ENCODE results near the gene HOXA1. TPM values are rescaled to one million over a fixed set of nuclear protein-coding genes. Genes with fewer than 3 reads are reported as not detected.
A peak's percentile ranks its signal among the peaks of the same experiment; 100 is the strongest.

Gene HOXA1
- polyA plus RNA-seq, 2 of the 4 experiments (the other 2 are of a cell fraction), result 2.8 to 5.0 TPM

DNA sequence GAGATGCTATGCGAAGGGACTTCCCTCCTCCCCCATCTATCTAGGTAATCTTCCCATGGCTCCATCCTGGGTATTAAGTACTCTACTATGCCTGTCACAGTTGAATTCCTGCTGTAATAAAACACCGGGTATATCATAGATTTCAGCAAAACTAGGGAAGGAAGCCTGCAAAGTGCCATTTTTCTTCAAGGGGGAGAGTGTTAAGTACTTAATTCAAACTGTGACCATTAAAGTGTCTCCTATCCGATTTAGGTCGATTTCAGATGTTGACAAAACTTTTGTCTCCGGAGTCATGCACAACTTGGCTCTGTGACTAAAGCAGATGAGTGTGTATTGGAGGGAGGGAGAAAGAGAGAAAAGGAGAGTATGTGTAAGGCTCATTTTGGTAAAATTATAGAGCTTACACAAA is 30.2 kb upstream of the HOXA1 start:
- TF ChIP-seq CBX2 (IDR thresholded peaks at IDR 0.05; ENCODE audit: borderline replicate concordance, low read depth), result no peak
- H3K9me3 ChIP-seq, result no peaks in the 10 kb centered on the region
- ATAC-seq (no peak), FAIRE-seq (no peak), DNase-seq (ENCODE audit: low read depth in 1 of 2, low spot score in 1 of 2) (no peak)
- 90% methylated on average over 5 of the region's 5 CpGs for WGBS (ENCODE audit: missing lambda C conversion rate)
- 0 out of 6 replicates have a peak overlapping the region, but pooled peaks of 1 of the 2 experiments have one; percentile 4 for H3K27ac ChIP-seq
- H3K4me2 ChIP-seq, result no peak overlapping the region
- peaks cover 12% of the 10 kb centered on the region for H3K4me1 ChIP-seq
- no peak overlapping the region for H3K4me3 ChIP-seq
- ChIA-PET CTCF (interaction anchor here (0.9 to 1.2 kb wide), 3 partner anchors 25 to 272 kb away, joined by 3 to 5 read pairs (median 4); no protein-coding TSS in a partner anchor), POLR2A (no interaction called here)

DNA sequence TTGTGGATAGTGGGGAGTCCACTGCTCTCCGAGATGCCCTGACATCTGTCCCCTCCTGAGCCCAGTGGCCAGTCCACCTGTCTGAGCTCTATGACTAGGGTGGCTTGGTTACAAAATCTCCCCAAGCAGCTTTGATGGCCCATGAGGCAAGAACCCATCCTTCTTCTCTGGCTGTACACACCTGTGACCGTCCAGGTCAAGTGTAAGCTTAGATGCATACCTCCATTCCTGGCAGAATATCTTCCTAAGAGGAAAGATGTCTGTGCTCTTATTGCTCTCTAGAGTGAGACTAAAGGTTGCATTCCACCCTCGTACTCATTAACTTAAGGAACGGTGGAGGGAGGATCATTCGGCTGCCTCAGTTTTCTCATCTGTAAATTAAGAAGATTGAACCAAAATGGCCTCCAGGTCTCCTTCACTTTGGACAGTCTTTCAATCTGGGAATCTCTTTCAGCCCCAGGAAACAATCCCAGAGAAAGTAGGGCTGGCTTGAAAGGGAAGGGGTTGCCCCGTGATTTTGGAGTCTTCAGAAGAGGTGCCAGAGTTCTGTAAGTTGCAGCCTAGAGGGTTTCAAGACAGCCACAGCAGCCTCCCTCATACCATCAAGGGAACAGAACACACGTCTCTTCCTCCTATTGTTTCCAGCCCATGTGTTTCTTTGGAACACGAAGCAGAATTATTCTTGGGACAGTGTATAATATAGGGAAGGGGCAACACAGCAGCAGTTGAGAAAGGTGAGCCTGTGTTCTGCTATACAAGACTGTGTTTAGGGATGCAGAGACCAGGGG is 29.3 kb upstream of the HOXA1 start:
- CTCF ChIA-PET, result interaction anchor here (1.2 kb wide), 1 partner anchor 1231 kb away, joined by 3 read pairs; no protein-coding TSS in a partner anchor
- POLR2A ChIA-PET, result no interaction called here
- no peak for ATAC-seq
- Histone ChIP-seq H3K27ac (0 out of 6 replicates have a peak overlapping the region, but pooled peaks of 1 of the 2 experiments have one; percentile 4), H3K9me3 (no peaks in the 10 kb centered on the region), H3K4me1 (peaks cover 21% of the 10 kb centered on the region), H3K4me2 (no peak overlapping the region), H3K4me3 (no peak overlapping the region)
- WGBS (ENCODE audit: missing lambda C conversion rate), result 82% methylated on average over 8 of the region's 8 CpGs
- no peak for DNase-seq (ENCODE audit: low read depth in 1 of 2, low spot score in 1 of 2)
- TF ChIP-seq, protein P1, sequence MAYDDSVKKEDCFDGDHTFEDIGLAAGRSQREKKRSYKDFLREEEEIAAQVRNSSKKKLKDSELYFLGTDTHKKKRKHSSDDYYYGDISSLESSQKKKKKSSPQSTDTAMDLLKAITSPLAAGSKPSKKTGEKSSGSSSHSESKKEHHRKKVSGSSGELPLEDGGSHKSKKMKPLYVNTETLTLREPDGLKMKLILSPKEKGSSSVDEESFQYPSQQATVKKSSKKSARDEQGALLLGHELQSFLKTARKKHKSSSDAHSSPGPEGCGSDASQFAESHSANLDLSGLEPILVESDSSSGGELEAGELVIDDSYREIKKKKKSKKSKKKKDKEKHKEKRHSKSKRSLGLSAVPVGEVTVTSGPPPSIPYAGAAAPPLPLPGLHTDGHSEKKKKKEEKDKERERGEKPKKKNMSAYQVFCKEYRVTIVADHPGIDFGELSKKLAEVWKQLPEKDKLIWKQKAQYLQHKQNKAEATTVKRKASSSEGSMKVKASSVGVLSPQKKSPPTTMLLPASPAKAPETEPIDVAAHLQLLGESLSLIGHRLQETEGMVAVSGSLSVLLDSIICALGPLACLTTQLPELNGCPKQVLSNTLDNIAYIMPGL (CRISPR knock-in tag; IDR thresholded peaks at IDR 0.05; ENCODE audit: borderline replicate concordance), result no peak
- no peak for TF ChIP-seq RFX5 (IDR thresholded peaks at IDR 0.05)
- no peak for TF ChIP-seq JUN (IDR thresholded peaks at IDR 0.05)
- TF ChIP-seq, protein P2, sequence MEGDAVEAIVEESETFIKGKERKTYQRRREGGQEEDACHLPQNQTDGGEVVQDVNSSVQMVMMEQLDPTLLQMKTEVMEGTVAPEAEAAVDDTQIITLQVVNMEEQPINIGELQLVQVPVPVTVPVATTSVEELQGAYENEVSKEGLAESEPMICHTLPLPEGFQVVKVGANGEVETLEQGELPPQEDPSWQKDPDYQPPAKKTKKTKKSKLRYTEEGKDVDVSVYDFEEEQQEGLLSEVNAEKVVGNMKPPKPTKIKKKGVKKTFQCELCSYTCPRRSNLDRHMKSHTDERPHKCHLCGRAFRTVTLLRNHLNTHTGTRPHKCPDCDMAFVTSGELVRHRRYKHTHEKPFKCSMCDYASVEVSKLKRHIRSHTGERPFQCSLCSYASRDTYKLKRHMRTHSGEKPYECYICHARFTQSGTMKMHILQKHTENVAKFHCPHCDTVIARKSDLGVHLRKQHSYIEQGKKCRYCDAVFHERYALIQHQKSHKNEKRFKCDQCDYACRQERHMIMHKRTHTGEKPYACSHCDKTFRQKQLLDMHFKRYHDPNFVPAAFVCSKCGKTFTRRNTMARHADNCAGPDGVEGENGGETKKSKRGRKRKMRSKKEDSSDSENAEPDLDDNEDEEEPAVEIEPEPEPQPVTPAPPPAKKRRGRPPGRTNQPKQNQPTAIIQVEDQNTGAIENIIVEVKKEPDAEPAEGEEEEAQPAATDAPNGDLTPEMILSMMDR (IDR thresholded peaks at IDR 0.05), result no peak
- TF ChIP-seq RARB (CRISPR knock-in tag; IDR thresholded peaks at IDR 0.05), result no peak
- no peak for TF ChIP-seq CBX2 (IDR thresholded peaks at IDR 0.05; ENCODE audit: borderline replicate concordance, low read depth)
- no peak for TF ChIP-seq HOXA7 (CRISPR knock-in tag; IDR thresholded peaks at IDR 0.05)
- no peak for TF ChIP-seq FOXS1 (CRISPR knock-in tag; IDR thresholded peaks at IDR 0.05)
- TF ChIP-seq NFE2L2 (conservative IDR thresholded peaks at IDR 0.05; ENCODE audit: low read length), result no peak
- no peak for TF ChIP-seq CHD4 (IDR thresholded peaks at IDR 0.05; ENCODE audit: borderline replicate concordance)
- TF ChIP-seq TFCP2L1 (CRISPR knock-in tag; IDR thresholded peaks at IDR 0.05), result no peak
- no peak for TF ChIP-seq JUNB (IDR thresholded peaks at IDR 0.05)
- TF ChIP-seq, protein P3, sequence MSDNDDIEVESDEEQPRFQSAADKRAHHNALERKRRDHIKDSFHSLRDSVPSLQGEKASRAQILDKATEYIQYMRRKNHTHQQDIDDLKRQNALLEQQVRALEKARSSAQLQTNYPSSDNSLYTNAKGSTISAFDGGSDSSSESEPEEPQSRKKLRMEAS (IDR thresholded peaks at IDR 0.05), result no peak
- no peak for TF ChIP-seq ZSCAN20 (CRISPR knock-in tag; IDR thresholded peaks at IDR 0.05)
- TF ChIP-seq, protein P4, sequence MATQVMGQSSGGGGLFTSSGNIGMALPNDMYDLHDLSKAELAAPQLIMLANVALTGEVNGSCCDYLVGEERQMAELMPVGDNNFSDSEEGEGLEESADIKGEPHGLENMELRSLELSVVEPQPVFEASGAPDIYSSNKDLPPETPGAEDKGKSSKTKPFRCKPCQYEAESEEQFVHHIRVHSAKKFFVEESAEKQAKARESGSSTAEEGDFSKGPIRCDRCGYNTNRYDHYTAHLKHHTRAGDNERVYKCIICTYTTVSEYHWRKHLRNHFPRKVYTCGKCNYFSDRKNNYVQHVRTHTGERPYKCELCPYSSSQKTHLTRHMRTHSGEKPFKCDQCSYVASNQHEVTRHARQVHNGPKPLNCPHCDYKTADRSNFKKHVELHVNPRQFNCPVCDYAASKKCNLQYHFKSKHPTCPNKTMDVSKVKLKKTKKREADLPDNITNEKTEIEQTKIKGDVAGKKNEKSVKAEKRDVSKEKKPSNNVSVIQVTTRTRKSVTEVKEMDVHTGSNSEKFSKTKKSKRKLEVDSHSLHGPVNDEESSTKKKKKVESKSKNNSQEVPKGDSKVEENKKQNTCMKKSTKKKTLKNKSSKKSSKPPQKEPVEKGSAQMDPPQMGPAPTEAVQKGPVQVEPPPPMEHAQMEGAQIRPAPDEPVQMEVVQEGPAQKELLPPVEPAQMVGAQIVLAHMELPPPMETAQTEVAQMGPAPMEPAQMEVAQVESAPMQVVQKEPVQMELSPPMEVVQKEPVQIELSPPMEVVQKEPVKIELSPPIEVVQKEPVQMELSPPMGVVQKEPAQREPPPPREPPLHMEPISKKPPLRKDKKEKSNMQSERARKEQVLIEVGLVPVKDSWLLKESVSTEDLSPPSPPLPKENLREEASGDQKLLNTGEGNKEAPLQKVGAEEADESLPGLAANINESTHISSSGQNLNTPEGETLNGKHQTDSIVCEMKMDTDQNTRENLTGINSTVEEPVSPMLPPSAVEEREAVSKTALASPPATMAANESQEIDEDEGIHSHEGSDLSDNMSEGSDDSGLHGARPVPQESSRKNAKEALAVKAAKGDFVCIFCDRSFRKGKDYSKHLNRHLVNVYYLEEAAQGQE (IDR thresholded peaks at IDR 0.05), result no peak
- FAIRE-seq, result no peak
